Measurements from ENCODE around the gene RAMP1.

The RAMP1 gene

DNA sequence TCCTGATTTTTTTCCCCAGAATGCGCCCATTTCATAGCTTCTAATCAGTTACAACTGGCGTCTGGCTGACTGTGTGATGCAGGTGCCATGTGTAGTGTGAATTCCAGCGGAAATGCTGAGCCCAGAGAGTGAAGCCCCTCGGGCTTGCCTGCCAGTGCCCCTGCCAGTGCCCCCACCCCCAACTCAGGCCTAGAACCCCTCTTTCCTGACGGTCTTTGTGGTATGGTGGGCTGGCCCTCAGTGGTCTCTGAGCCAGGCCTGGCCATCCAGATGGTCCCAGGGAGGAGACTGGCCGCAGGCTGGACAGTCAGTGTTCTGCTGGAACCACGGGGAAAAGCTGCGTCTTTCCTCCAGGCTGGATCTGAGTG, 3.1 kb downstream of the RAMP1 start:
- H3K4me3 ChIP-seq (ENCODE audit: low read depth, low read length): no peak overlapping the region
- TF ChIP-seq, protein P1, sequence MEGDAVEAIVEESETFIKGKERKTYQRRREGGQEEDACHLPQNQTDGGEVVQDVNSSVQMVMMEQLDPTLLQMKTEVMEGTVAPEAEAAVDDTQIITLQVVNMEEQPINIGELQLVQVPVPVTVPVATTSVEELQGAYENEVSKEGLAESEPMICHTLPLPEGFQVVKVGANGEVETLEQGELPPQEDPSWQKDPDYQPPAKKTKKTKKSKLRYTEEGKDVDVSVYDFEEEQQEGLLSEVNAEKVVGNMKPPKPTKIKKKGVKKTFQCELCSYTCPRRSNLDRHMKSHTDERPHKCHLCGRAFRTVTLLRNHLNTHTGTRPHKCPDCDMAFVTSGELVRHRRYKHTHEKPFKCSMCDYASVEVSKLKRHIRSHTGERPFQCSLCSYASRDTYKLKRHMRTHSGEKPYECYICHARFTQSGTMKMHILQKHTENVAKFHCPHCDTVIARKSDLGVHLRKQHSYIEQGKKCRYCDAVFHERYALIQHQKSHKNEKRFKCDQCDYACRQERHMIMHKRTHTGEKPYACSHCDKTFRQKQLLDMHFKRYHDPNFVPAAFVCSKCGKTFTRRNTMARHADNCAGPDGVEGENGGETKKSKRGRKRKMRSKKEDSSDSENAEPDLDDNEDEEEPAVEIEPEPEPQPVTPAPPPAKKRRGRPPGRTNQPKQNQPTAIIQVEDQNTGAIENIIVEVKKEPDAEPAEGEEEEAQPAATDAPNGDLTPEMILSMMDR (IDR thresholded peaks at IDR 0.05; ENCODE audit: insufficient read depth, low read depth, low read length, missing control alignments): no peak
- DNase-seq (ENCODE audit: low read depth): no peak

DNA sequence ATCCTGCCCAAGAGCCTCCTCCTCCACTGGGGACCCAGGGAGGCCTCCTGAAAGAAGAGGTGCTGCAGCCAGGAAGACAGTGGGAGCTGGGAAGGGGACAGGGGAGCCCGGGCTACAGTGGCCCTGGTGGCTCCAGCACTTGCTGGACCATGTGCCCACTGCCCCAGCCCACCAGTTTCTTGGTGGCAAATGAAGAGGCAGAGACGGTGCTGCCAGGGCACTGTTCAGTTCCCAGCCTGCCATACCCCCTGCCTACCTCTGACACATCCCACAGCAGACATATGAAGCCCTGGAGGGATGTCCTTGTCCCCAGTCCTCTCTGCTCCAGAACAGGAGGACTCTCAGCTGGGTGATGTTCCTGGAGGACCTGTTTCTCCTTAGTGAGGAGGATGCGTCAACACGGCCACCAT, 3.7 kb downstream of the RAMP1 start:
- TF ChIP-seq, protein P1 (IDR thresholded peaks at IDR 0.05; ENCODE audit: insufficient read depth, low read depth, low read length, missing control alignments): no peak
- no peak overlapping the region for H3K4me3 ChIP-seq (ENCODE audit: low read depth, low read length)

DNA sequence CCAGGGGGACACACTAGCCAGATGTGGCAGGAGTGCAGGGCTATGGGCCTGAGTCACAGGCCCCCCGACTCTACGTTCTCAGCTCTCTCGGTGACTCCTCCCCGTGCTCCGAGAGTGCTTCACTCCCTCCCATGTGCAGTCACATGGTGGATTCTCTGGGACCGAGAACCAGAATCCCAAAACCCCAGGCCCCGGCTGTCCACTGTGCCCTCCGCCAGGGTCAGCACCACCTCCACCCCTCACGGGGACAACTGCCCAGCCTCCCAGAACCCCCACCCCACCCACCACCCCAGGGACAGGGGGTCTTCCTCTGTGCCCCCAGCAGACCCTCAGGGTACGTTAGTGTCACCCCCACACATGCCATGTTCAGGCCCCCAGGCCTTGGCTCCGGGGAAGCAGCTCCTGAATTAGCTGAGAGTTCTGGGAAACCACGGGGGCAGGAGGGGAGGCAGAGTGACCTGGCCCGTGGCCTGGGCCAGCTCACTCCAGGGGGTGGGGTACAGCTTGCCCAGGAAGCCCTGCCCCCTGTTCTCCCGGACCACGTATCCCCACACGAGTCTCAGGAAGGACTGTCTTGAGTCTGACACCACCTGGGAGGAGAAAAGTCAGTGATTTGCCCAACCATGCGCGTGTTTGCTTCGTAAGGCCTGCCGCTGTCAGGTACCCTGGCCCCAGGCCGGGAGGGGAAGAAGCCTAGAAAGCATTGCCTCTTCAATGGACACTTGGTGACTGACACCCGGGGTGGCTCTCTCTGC, 4.4 kb downstream of the RAMP1 start:
- TF ChIP-seq, protein P1 (IDR thresholded peaks at IDR 0.05; ENCODE audit: insufficient read depth, low read depth, low read length, missing control alignments): no peak
- H3K4me3 ChIP-seq (ENCODE audit: low read depth, low read length): no peak overlapping the region
- DNase-seq (ENCODE audit: low read depth): no peak

More for the DNA sequence above, 3.7 kb downstream of the RAMP1 start:
- no peak for DNase-seq (ENCODE audit: low read depth)

DNA sequence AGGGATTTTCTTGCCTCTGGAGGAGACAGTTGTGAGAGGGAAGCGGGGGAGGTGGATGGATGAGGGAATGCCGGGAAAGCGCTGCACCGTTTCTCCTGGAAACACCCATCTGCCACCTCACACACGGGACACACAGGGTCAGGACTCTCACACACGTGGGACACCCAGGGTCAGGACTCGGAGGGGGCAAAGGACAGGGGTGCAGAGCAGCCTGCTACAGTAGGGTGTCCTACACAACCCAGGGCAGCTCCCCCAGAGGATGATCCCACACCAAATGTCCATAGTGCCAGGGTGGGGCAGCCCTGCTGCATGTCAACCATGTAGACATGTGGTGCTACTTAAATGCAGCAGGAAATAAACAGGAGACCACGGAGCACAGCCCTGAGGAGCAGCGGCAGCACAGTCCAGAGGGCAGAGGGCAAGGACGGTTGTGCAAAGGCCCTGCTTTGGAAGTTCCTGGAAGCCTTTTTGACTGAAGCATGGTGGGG, 5.1 kb downstream of the RAMP1 start:
- TF ChIP-seq, protein P1 (IDR thresholded peaks at IDR 0.05; ENCODE audit: insufficient read depth, low read depth, low read length, missing control alignments): no peak
- no peak overlapping the region for H3K4me3 ChIP-seq (ENCODE audit: low read depth, low read length)
- no peak for DNase-seq (ENCODE audit: low read depth)

DNA sequence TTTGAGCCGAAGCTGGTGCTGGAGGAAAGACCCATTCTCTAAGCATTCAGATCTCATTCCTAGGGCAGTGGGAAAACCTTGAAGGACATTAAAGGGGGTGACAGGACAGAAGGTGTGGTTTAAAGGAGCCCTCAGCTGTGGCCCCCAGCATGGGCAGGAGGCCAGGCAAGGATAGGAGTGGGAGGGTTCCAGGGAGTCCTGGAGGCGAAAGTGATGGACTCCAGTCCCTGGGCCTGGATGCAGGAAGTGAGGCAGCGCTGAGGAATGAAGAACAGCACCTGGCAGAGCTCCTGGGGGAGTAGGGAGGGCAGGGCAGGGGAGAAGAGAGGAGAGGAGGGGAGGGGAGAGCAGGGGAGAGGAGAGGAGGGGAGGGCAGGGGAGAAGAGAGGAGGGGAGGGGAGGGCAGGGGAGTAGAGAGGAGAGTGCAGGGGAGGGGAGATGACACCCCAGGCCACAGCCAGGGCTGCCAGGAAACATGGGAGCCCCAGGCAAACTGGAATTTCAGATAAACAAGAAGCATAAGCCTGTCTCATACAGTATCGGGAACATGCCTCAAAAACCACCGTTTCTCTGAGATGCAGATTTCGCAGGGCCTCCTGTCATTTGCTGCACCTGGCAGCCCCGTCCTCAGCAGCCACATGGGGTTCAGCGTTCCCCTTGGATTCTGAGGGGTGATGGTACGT, 5.7 kb downstream of the RAMP1 start:
- TF ChIP-seq, protein P1 (IDR thresholded peaks at IDR 0.05; ENCODE audit: insufficient read depth, low read depth, low read length, missing control alignments): no peak
- H3K4me3 ChIP-seq (ENCODE audit: low read depth, low read length): no peak overlapping the region
- no peak for DNase-seq (ENCODE audit: low read depth)

DNA sequence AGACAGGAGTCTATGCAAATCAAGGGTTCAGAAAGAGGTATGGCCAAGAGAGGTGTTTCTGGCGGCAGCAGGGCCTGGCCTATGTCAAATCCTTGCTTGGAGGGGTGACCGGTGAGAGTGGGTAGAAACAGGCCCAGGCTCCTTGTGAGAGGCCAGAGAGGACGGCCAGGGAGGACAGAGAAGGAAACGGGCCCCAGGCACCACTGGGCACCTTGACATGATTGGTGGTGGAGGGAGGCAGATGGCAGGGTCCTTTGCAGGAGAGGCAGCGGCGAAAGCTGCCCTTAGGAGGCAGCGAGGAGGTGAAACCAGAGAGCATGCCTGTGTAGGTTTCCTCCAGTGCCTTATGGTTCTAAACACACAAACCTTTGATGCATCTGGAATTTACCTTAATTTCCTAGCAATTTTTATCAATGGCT, 6.2 kb downstream of the RAMP1 start:
- DNase-seq (ENCODE audit: low read depth): no peak
- TF ChIP-seq, protein P1 (IDR thresholded peaks at IDR 0.05; ENCODE audit: insufficient read depth, low read depth, low read length, missing control alignments): no peak
- no peak overlapping the region for H3K4me3 ChIP-seq (ENCODE audit: low read depth, low read length)

Data from GM12865 (cell line).